GM12878 (cell line): ENCODE measurements around the gene TACR1. TPM values are rescaled to one million over a fixed set of nuclear protein-coding genes. Genes with fewer than 3 reads are reported as not detected.

Experiments used
- ATAC-seq: fragments of 200-7000 bp; cut with Tn5 transposase; 3 replicates; pipeline ENCODE4 v1.9.1; 2020; ENCODE audit warnings: mild to moderate bottlenecking, moderate library complexity
- BruUV-seq: library from RNA; stranded (reverse); fragments of 400-500 nt; replicated peaks from 2 replicates; lab custom pipeline; 2021; lab: Mats Ljungman, UMichigan
- CTCF ChIA-PET: fragments of 300-600 bp; sonication (Branson Sonifier 250); formaldehyde crosslinking; extraction: SDS; loops from one replicate; lab custom pipeline; 2021; ENCODE audit warnings: inconsistent platforms; lab: Yijun Ruan, JAX
- POLR2A ChIA-PET: fragments of 350-600 bp; formaldehyde crosslinking; extraction: SDS; loops from one replicate; lab custom pipeline; 2021; ENCODE audit warnings: inconsistent platforms; lab: Charles Lee
- RAD21 ChIA-PET: fragments of 300-600 bp; sonication (Branson Sonifier 250); formaldehyde crosslinking; loops from one replicate; lab custom pipeline; 2023; ENCODE audit warnings: antibody characterized with exemption; ENCODE audit not compliant: unreplicated experiment; lab: Charles Lee
- SMC1A ChIA-PET: fragments of 300-600 bp; sonication (Branson Sonifier 250); formaldehyde crosslinking; loops from one replicate; lab custom pipeline; 2023; ENCODE audit not compliant: unreplicated experiment, uncharacterized antibody; lab: Charles Lee
- DNase-seq: peaks from one replicate; pipeline ENCODE4 v3.0.0-alpha.2; 2011; ENCODE audit warnings: low read depth, low spot score
- FAIRE-seq: peaks from 3 replicates; lab custom pipeline; 2011; peaks lifted over from hg19 to GRCh38; lab: Jason Lieb, UNC
- H2AFZ ChIP-seq: 2 replicates; pipeline ENCODE4 v1.6.0; 2011; ENCODE audit warnings: low read depth, low read length, control low read depth; ENCODE audit not compliant: control insufficient read depth
- H3K27ac ChIP-seq: 2 replicates; pipeline ENCODE4 v1.5.1; 2011; ENCODE audit warnings: control low read depth; ENCODE audit not compliant: control insufficient read depth, insufficient read depth
- H3K27me3 ChIP-seq, 2 experiments: replicated peaks in 1 of 2; 2 replicates each; pipeline versions ENCODE4 v1.6.0 to v1.6.1; 2011; ENCODE audit warnings: low read length in 1 of 2; ENCODE audit not compliant: control insufficient read depth in 2 of 2, insufficient read depth in 2 of 2
- H3K36me3 ChIP-seq, 2 experiments: 2 replicates each; pipeline ENCODE4 v1.5.1; 2011; ENCODE audit warnings: low read length in 1 of 2; ENCODE audit not compliant: control insufficient read depth in 2 of 2, insufficient read depth in 2 of 2
- H3K4me1 ChIP-seq: 2 replicates; pipeline ENCODE4 v1.6.1; 2011; ENCODE audit warnings: mild to moderate bottlenecking, low read length, moderate library complexity, mixed read lengths; ENCODE audit not compliant: control insufficient read depth, insufficient read depth
- H3K4me2 ChIP-seq: 2 replicates; pipeline ENCODE4 v1.6.0; 2011; ENCODE audit warnings: control low read depth; ENCODE audit not compliant: control insufficient read depth, insufficient read depth
- H3K4me3 ChIP-seq: fragments of 200-600 bp; sonication (generic); 2 replicates; pipeline ENCODE4 v1.5.1; 2016
- H3K79me2 ChIP-seq: 2 replicates; pipeline ENCODE4 v1.6.0; 2011; ENCODE audit warnings: low read length; ENCODE audit not compliant: control insufficient read depth, insufficient read depth
- H3K9ac ChIP-seq: 2 replicates; pipeline ENCODE4 v1.8.0; 2011; ENCODE audit warnings: low read length, control low read depth, mixed read lengths; ENCODE audit not compliant: control insufficient read depth, insufficient read depth
- H3K9me3 ChIP-seq: replicated peaks from 3 replicates; pipeline ENCODE4 v1.5.1; 2011; ENCODE audit warnings: mild to moderate bottlenecking, low read length; ENCODE audit not compliant: control insufficient read depth, insufficient read depth
- H4K20me1 ChIP-seq: 2 replicates; pipeline ENCODE4 v1.6.0; 2011; ENCODE audit not compliant: control insufficient read depth, insufficient read depth
- EGR1 ChIP-seq, 2 experiments: IDR thresholded peaks; 1 replicate in 1 of 2; 2 replicates in 1 of 2; pipeline ENCODE4 v1.6.1; 2011 to 2012; ENCODE audit warnings: low read depth in 2 of 2, low read length in 2 of 2, borderline replicate concordance in 1 of 2, mild to moderate bottlenecking in 1 of 2, moderate library complexity in 1 of 2
- ETV6 ChIP-seq, 2 experiments: fragments of 450-650 bp in 1 of 2; IDR thresholded peaks in 1 of 2; conservative IDR thresholded peaks in 1 of 2; 2 replicates each; pipeline ENCODE4 v1.6.1; 2014; ENCODE audit warnings: antibody characterized with exemption in 1 of 2, borderline replicate concordance in 1 of 2, low read depth in 1 of 2, mild to moderate bottlenecking in 1 of 2, moderate library complexity in 1 of 2
- GATAD2B ChIP-seq: fragments of 450-650 bp; conservative IDR thresholded peaks from 2 replicates; pipeline ENCODE4 v1.6.1; 2017; ENCODE audit warnings: low read depth, mild to moderate bottlenecking, moderate library complexity
- NRF1 ChIP-seq: conservative IDR thresholded peaks from 2 replicates; pipeline ENCODE4 v1.6.1; 2011; ENCODE audit warnings: mild to moderate bottlenecking, low read depth, low read length, improper control_type of control experiment
- SKIL ChIP-seq: fragments of 450-650 bp; IDR thresholded peaks from 2 replicates; pipeline ENCODE4 v1.6.1; 2017; ENCODE audit warnings: mild to moderate bottlenecking, low read depth, inconsistent platforms; ENCODE audit not compliant: poor library complexity, severe bottlenecking
- SMAD1 ChIP-seq: fragments of 450-650 bp; IDR thresholded peaks from 2 replicates; pipeline ENCODE4 v1.6.1; 2018; ENCODE audit warnings: mild to moderate bottlenecking, low read depth; ENCODE audit not compliant: partially characterized antibody
- SP1 ChIP-seq: IDR thresholded peaks from one replicate; pipeline ENCODE4 v1.6.1; 2011; ENCODE audit warnings: low read depth, low read length
- ZBED1 ChIP-seq: IDR thresholded peaks from 2 replicates; pipeline ENCODE4 v1.6.1; 2016; ENCODE audit warnings: borderline replicate concordance
- ZNF687 ChIP-seq: fragments of 450-650 bp; IDR thresholded peaks from 2 replicates; pipeline ENCODE4 v1.6.1; 2017; ENCODE audit warnings: mild to moderate bottlenecking, moderate library complexity
- WGBS: methylation state at CpG from one replicate; pipeline ENCODE4 v1.1.6; 2016; ENCODE audit warnings: low lambda C conversion rate; ENCODE audit not compliant: insufficient replicate concordance, insufficient coverage; ENCODE audit errors: missing lambda C conversion rate; 5-methylcytosine and 5-hydroxymethylcytosine counted together
- in situ Hi-C: fragments of 300-500 bp; cut with MboI; formaldehyde crosslinking; loops from 9 replicates; pipeline ENCODE4 v1.14.3; 2018; ENCODE audit warnings: mixed read lengths
- intact Hi-C: fragments of 100-400 bp; cut with micrococcal nuclease; formaldehyde crosslinking; loops from one replicate; pipeline ENCODE4 v1.14.2; 2022; ENCODE audit not compliant: unreplicated experiment
- polyA plus RNA-seq, 11 experiments: library from polyadenylated mRNA; depleted of rRNA in 4 of 11; unstranded in 6 of 11; stranded (reverse) in 5 of 11; fragments of >200 nt; fragmentation: Nextera tagmentation in 4 of 11; fragmentation: Illumina TruSeq in 1 of 11; extraction: Ambion mirVana in 4 of 11; extraction: Trizol in 1 of 11; gene quantifications; 1 replicate in 1 of 11; 2 replicates in 10 of 11; pipeline versions ENCODE4 v1.2.1 to v1.2.3, GENCODE V29; 2011 to 2016; ENCODE audit warnings: inconsistent platforms in 2 of 11, missing spikeins in 2 of 11, low read depth in 1 of 11
- total RNA-seq, 4 experiments: library from RNA; depleted of rRNA in 3 of 4; stranded (reverse); fragments of >200 nt in 3 of 4; fragmentation: Illumina TruSeq in 1 of 4; extraction: Trizol in 1 of 4; gene quantifications; 2 replicates each; pipeline versions ENCODE4 v1.2.1 to v1.2.3, GENCODE V29; 2013 to 2021

Gene TACR1
- total and polyA plus RNA-seq, 10 of the 15 experiments (the other 5 are each of a cell fraction or from before 2014, with no cell fraction given) = 0.04 to 1.4 (median 0.15) TPM

- DNase-seq (no peak), FAIRE-seq (no peak), ATAC-seq (no peak)
- H3K4me3 ChIP-seq = no peak overlapping the region
- in situ Hi-C loops = no loop called here
- CTCF ChIA-PET = interaction anchor here (1.7 kb wide), 1 partner anchor 70 kb away, joined by 6 read pairs; no protein-coding TSS in a partner anchor
- no peak overlapping the region for H3K9ac ChIP-seq
- H3K79me2 ChIP-seq = no peaks in the 10 kb centered on the region
- RAD21 ChIA-PET = no interaction called here
- WGBS = 62% methylated on average over 1 of the region's 1 CpG
- POLR2A ChIA-PET = no interaction called here
- H3K27ac ChIP-seq = no peak overlapping the region
- BruUV-seq = no TSS peak
- no peaks in the 10 kb centered on the region for H4K20me1 ChIP-seq
- no peak for TF ChIP-seq GATAD2B
- no peak for TF ChIP-seq SKIL
- no peak for TF ChIP-seq ZNF687
- no peak for TF ChIP-seq EGR1 (IDR thresholded peaks at IDR 0.05; ENCODE audit: borderline replicate concordance in 1 of 2, low read depth in 2 of 2, low read length in 2 of 2)
- no peak for TF ChIP-seq NRF1
- no peak for TF ChIP-seq SMAD1
- TF ChIP-seq ZBED1 = no peak
- no peak for TF ChIP-seq SP1
- no peak for TF ChIP-seq ETV6 (conservative IDR thresholded peaks at IDR 0.05 in 1 of 2, IDR thresholded peaks at IDR 0.05 in 1 of 2; ENCODE audit: borderline replicate concordance in 1 of 2, low read depth in 1 of 2)
- no peak overlapping the region for H2AFZ ChIP-seq
- no peaks in the 10 kb centered on the region for H3K36me3 ChIP-seq
- H3K4me1 ChIP-seq = no peaks in the 10 kb centered on the region
- intact Hi-C loops = no loop called here
- no peaks in the 10 kb centered on the region for H3K27me3 ChIP-seq
- H3K9me3 ChIP-seq = no peaks in the 10 kb centered on the region
- H3K4me2 ChIP-seq = no peak overlapping the region
- SMC1A ChIA-PET = no interaction called here
Measured at GRCh38 chr2:75134860-75135259, 64.5 kb downstream of the TACR1 start.
